HEK293T (cell line): ENCODE results near the gene HYAL2.

Experiments used
- FOXK2 ChIP-seq: fragments of 450-650 bp; IDR thresholded peaks from 2 replicates; pipeline ENCODE4 v1.6.1; 2016; ENCODE audit warnings: mild to moderate bottlenecking
- FOXM1 ChIP-seq: fragments of 450-650 bp; IDR thresholded peaks from 2 replicates; pipeline ENCODE4 v1.6.1; 2017; ENCODE audit warnings: mild to moderate bottlenecking, borderline replicate concordance
- SP1 ChIP-seq: fragments of 450-650 bp; IDR thresholded peaks from 2 replicates; pipeline ENCODE4 v1.6.1; 2017
- ZNF384 ChIP-seq: fragments of 450-650 bp; IDR thresholded peaks from 2 replicates; pipeline ENCODE4 v1.6.1; 2016

DNA sequence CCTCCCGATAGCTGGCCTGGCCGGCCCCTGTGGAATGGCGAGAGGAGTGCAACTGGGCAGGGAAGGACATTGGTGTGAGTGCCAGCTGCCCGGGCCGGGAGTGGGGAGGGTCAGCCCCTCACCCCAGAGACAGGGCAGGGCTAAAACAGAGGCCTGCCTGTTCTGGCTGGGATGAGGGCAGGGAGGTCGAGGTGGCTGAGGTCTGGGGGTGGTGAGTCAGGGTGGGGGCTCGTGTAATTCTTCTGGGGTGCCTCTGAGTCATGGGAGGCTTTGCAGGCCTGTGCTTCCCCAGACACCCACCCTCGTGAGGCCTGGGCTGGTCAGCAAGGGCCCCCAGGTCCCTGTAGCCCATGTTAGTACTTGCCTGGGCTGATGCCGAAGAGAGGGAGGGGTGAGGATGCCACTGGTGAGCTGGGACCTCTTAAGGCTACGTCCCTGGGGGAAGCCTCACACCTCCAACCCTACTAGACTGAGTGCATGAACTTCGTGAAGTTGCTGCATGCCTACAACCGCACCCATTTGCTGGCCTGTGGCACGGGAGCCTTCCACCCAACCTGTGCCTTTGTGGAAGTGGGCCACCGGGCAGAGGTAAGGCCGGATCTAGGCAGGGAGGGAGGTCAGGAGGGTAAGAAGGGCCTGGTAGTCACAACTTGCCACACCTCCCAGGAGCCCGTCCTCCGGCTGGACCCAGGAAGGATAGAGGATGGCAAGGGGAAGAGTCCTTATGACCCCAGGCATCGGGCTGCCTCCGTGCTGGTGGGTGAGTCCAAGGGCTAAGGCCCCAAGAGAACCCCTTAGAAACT lies 51.9 kb downstream of the HYAL2 start:
- TF ChIP-seq SP1 (no peak), FOXK2 (no peak), FOXM1 (no peak), ZNF384 (no peak)
